ENCODE results near the gene TTC39B.

DNA sequence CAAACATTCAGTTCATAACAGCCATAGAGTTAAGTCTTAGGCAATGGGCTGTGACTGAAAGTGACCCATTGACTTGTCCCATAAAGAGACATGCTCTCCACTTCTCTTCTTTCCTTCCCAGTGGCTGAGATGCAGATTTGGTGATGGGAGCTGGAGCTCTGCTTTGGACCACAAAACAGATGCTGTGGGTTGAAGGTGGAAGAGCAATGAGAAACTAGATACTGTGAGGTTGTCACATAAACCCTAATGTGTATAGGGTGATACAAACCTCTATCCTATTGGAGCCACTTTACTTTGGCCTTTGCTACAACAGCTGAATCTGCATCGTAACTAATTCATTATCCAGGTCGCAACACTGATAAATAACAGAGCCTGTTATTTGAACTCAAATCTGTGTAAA lies 192.0 kb downstream of the TTC39B start:
- TF ChIP-seq, protein P1, sequence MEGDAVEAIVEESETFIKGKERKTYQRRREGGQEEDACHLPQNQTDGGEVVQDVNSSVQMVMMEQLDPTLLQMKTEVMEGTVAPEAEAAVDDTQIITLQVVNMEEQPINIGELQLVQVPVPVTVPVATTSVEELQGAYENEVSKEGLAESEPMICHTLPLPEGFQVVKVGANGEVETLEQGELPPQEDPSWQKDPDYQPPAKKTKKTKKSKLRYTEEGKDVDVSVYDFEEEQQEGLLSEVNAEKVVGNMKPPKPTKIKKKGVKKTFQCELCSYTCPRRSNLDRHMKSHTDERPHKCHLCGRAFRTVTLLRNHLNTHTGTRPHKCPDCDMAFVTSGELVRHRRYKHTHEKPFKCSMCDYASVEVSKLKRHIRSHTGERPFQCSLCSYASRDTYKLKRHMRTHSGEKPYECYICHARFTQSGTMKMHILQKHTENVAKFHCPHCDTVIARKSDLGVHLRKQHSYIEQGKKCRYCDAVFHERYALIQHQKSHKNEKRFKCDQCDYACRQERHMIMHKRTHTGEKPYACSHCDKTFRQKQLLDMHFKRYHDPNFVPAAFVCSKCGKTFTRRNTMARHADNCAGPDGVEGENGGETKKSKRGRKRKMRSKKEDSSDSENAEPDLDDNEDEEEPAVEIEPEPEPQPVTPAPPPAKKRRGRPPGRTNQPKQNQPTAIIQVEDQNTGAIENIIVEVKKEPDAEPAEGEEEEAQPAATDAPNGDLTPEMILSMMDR (IDR thresholded peaks at IDR 0.05 in 2 of 3, conservative IDR thresholded peaks at IDR 0.05 in 1 of 3; ENCODE audit: borderline replicate concordance in 1 of 3, insufficient read depth in 1 of 3, low read depth in 2 of 3, low read length in 2 of 3): no peak
- TF ChIP-seq RAD21 (IDR thresholded peaks at IDR 0.05; ENCODE audit: low read depth) (no peak), CEBPB (IDR thresholded peaks at IDR 0.05; ENCODE audit: low read depth) (no peak), SP1 (IDR thresholded peaks at IDR 0.05; ENCODE audit: low read depth) (no peak)
- TF ChIP-seq, protein P2, sequence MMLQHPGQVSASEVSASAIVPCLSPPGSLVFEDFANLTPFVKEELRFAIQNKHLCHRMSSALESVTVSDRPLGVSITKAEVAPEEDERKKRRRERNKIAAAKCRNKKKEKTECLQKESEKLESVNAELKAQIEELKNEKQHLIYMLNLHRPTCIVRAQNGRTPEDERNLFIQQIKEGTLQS (IDR thresholded peaks at IDR 0.05): no peak
